HL-60/S4 treated with retinoic acid at 250 ng/mL for 4 days and 3 days (cell line): ENCODE measurements around the gene VSIG10.

ENCODE experiments used
- in situ Hi-C: fragments of 300-500 bp; cut with MboI; formaldehyde crosslinking; loops from 2 replicates; pipeline ENCODE4 v1.7.0; 2022; ENCODE audit warnings: low sequenced_read_pairs

Gene VSIG10

GRCh38 chr12:118061011-118061872 is 42.6 kb downstream of the VSIG10 start, which contains the start of gene WSB2:
Gene WSB2, minus strand, starts transcription at chr12:118061179. Its CDS starts 131 bp downstream, at chr12:118061048.
- in situ Hi-C loops = no loop called here

- in situ Hi-C loops = no loop called here
Observed at GRCh38 chr12:118060301-118061010, 43.4 kb downstream of the VSIG10 start.

- in situ Hi-C loops = no loop called here
Observed at GRCh38 chr12:118059341-118060191, 44.2 kb downstream of the VSIG10 start.

GRCh38 chr12:118058881-118059280 is 44.9 kb downstream of the VSIG10 start:
- in situ Hi-C loops = no loop called here

- in situ Hi-C loops = no loop called here
Observed at GRCh38 chr12:118058227-118058626, 45.6 kb downstream of the VSIG10 start.

- in situ Hi-C loops = no loop called here
Observed at GRCh38 chr12:118055865-118056773, 47.7 kb downstream of the VSIG10 start.

GRCh38 chr12:118055144-118055557 is 48.7 kb downstream of the VSIG10 start:
- in situ Hi-C loops = no loop called here

- in situ Hi-C loops = no loop called here
Observed at GRCh38 chr12:118053071-118053985, 50.5 kb downstream of the VSIG10 start.

GRCh38 chr12:118052324-118053070 is 51.3 kb downstream of the VSIG10 start:
- in situ Hi-C loops = no loop called here

- in situ Hi-C loops = no loop called here
Observed at GRCh38 chr12:118050972-118051910, 52.6 kb downstream of the VSIG10 start.

GRCh38 chr12:118046430-118046829 is 57.4 kb downstream of the VSIG10 start:
- in situ Hi-C loops = no loop called here

GRCh38 chr12:118044577-118044976 is 59.2 kb downstream of the VSIG10 start:
- in situ Hi-C loops = no loop called here

GRCh38 chr12:118044075-118044474 is 59.7 kb downstream of the VSIG10 start:
- in situ Hi-C loops = no loop called here

GRCh38 chr12:118042091-118042490 is 61.7 kb downstream of the VSIG10 start:
- in situ Hi-C loops = no loop called here

- in situ Hi-C loops = no loop called here
Observed at GRCh38 chr12:118038137-118038536, 65.7 kb downstream of the VSIG10 start.

GRCh38 chr12:118036672-118037411 is 67.0 kb downstream of the VSIG10 start:
- in situ Hi-C loops = no loop called here
